HG03159 (cell line): ENCODE data around the gene C16orf78.

ENCODE experiments used
- ATAC-seq: cut with Tn5 transposase; IDR thresholded peaks from one replicate; pipeline ENCODE4 v1.9.1; 2021; ENCODE audit warnings: mild to moderate bottlenecking, moderate library complexity; ENCODE audit not compliant: unreplicated experiment

The C16orf78 gene

GRCh38 chr16:49382916-49383315 lies 9.3 kb downstream of the C16orf78 start:
- ATAC-seq = no peak

- ATAC-seq = no peak
These were observed 21.4 kb downstream of the C16orf78 start for GRCh38 chr16:49395021-49395420.

- no peak for ATAC-seq
These were observed 22.7 kb downstream of the C16orf78 start for GRCh38 chr16:49396206-49396720.

- no peak for ATAC-seq
These were observed 25.2 kb downstream of the C16orf78 start for GRCh38 chr16:49398761-49399160.

- ATAC-seq = peak; percentile 99
These were observed 26.2 kb downstream of the C16orf78 start for GRCh38 chr16:49399594-49400364.

- ATAC-seq = no peak
These were observed 27.0 kb downstream of the C16orf78 start for GRCh38 chr16:49400611-49401010.

- ATAC-seq = no peak
These were observed 31.5 kb downstream of the C16orf78 start for GRCh38 chr16:49405123-49405522.

- no peak for ATAC-seq
These were observed 31.9 kb downstream of the C16orf78 start for GRCh38 chr16:49405530-49405929.

GRCh38 chr16:49407873-49408550 lies 34.4 kb downstream of the C16orf78 start:
- peak; percentile 85 for ATAC-seq

GRCh38 chr16:49409121-49409520 lies 35.5 kb downstream of the C16orf78 start:
- ATAC-seq = no peak

GRCh38 chr16:49410226-49410625 lies 36.6 kb downstream of the C16orf78 start:
- no peak for ATAC-seq

- ATAC-seq = no peak
These were observed 37.7 kb downstream of the C16orf78 start for GRCh38 chr16:49411121-49411970.

- no peak for ATAC-seq
These were observed 41.1 kb downstream of the C16orf78 start for GRCh38 chr16:49414671-49415070.

- ATAC-seq = no peak
These were observed 41.5 kb downstream of the C16orf78 start for GRCh38 chr16:49415083-49415482.

- ATAC-seq = no peak
These were observed 42.5 kb downstream of the C16orf78 start for GRCh38 chr16:49416001-49416675.

GRCh38 chr16:49417354-49417753 lies 43.8 kb downstream of the C16orf78 start:
- ATAC-seq = no peak

GRCh38 chr16:49419006-49419405 lies 45.4 kb downstream of the C16orf78 start:
- no peak for ATAC-seq

- ATAC-seq = no peak
These were observed 46.3 kb downstream of the C16orf78 start for GRCh38 chr16:49419862-49420261.

GRCh38 chr16:49422896-49423295 lies 49.3 kb downstream of the C16orf78 start:
- ATAC-seq = no peak

- ATAC-seq = no peak
These were observed 51.4 kb downstream of the C16orf78 start for GRCh38 chr16:49424961-49425360.

GRCh38 chr16:49427771-49428170 lies 54.2 kb downstream of the C16orf78 start:
- ATAC-seq = no peak
